ENCODE data around the gene CACNA1B. TPM values are rescaled to one million over a fixed set of nuclear protein-coding genes. Genes with fewer than 3 reads are reported as not detected.
A peak's percentile ranks its signal among the peaks of the same experiment; 100 is the strongest.
"Not testable (repeated sequence)": the region's sequence is repeated elsewhere in the genome, so short reads cannot be mapped to it uniquely, and the experiment has no call there.

The CACNA1B gene
- total and polyA plus RNA-seq, 2 donors (not counting 1 experiment from before 2014, with no cell fraction given), result 0.15 TPM; not detected in 1

DNA sequence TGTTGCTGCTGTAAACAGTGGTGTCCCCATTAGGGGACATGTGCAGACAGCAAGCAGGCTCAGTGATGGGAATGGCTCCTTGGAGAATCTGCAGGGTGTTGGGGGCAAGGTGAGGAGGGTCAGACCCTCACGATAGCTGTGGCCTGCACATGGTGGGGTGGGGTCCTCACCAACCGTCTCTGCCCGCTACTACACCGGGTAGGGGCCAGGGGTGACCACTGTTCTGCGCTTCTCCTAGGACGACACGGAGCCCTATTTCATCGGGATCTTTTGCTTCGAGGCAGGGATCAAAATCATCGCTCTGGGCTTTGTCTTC lies 4.9 kb downstream of the CACNA1B start:
- POLR2A ChIA-PET, result no interaction called here
- no peak overlapping the region for H3K4me3 ChIP-seq (ENCODE audit: control extremely low read depth in 1 of 5, extremely low read depth in 1 of 5, insufficient read depth in 1 of 5, low read depth in 2 of 5, low read length in 4 of 5)
- H3K4me3 Mint-ChIP-seq, result no peak overlapping the region

DNA sequence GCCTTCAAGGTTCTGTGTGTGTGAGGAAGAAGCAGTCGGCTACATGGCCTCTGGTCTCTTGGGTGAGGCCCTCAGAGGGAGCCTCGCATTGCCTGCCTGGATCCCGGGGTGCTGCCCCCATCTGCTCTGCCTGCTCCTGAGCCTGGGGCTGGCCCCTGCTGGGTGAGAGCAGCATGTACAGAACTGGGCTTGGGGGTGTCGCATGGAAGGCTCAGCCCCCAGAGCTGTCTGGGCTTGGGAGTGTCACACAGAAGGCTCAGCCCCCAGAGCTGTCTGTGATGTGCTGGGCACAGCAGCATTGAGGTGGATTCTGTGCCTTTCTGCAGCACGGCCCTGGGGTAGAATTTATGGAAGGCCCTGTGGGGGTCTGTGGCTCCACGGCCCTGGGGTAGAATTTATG lies 6.4 kb downstream of the CACNA1B start:
- H3K4me3 ChIP-seq (ENCODE audit: control extremely low read depth in 1 of 5, extremely low read depth in 1 of 5, insufficient read depth in 1 of 5, low read depth in 2 of 5, low read length in 4 of 5); H3K9me3 Mint-ChIP-seq (ENCODE audit: insufficient read depth); H3K4me2 ChIP-seq (replicated peaks; ENCODE audit: low read depth, low read length, poor library complexity, severe bottlenecking); H3K9me3 ChIP-seq (ENCODE audit: control extremely low read depth in 1 of 3, control insufficient read depth in 2 of 3, insufficient read depth in 1 of 3, low read length in 2 of 3); H3K9ac ChIP-seq (ENCODE audit: low read length); H3K79me2 ChIP-seq (ENCODE audit: control insufficient read depth, insufficient read depth, low read length); intact Hi-C loops (cut with micrococcal nuclease); CTCF ChIA-PET; H3K4me1 Mint-ChIP-seq; H3K27ac ChIP-seq (ENCODE audit: low read length in 2 of 2); H4K20me1 ChIP-seq (ENCODE audit: control insufficient read depth, insufficient read depth, low read length, poor library complexity, severe bottlenecking); POLR2A ChIA-PET; DNase-seq; ATAC-seq (ENCODE audit: low read depth); H3K27ac Mint-ChIP-seq; H2AFZ ChIP-seq (ENCODE audit: insufficient read depth, low read depth, low read length, poor library complexity, severe bottlenecking); H3K36me3 ChIP-seq (replicated peaks in 1 of 2; ENCODE audit: control extremely low read depth in 1 of 2, control insufficient read depth in 1 of 2, extremely low read depth in 1 of 2, insufficient read depth in 2 of 2, low read length in 1 of 2); H3K4me3 Mint-ChIP-seq; H3K4me1 ChIP-seq (ENCODE audit: control insufficient read depth in 2 of 2, insufficient read depth in 2 of 2, low read length in 2 of 2): not testable (repeated sequence)
- WGBS (ENCODE audit: insufficient coverage), result no CpG with 5 or more reads among the region's 6 CpGs
- peaks cover 0 to 10% (median 3%) of the 10 kb centered on the region in 4 experiments for H3K27me3 ChIP-seq (replicated peaks in 1 of 4; ENCODE audit: control extremely low read depth in 1 of 4, control insufficient read depth in 3 of 4, insufficient read depth in 4 of 4, low read length in 3 of 4)
- peaks cover 22% of the 10 kb centered on the region for H3K27me3 Mint-ChIP-seq

More for the DNA sequence above, 4.9 kb downstream of the CACNA1B start:
- peaks cover 0 to 13% (median 3%) of the 10 kb centered on the region in 4 experiments for H3K27me3 ChIP-seq (replicated peaks in 1 of 4; ENCODE audit: control extremely low read depth in 1 of 4, control insufficient read depth in 3 of 4, insufficient read depth in 4 of 4, low read length in 3 of 4)
- Mint-ChIP-seq H3K27me3 (peaks cover 22% of the 10 kb centered on the region), H3K27ac (no peak overlapping the region), H3K9me3 (ENCODE audit: insufficient read depth) (no peaks in the 10 kb centered on the region), H3K4me1 (no peaks in the 10 kb centered on the region)
- ATAC-seq (ENCODE audit: low read depth) (no peak), DNase-seq (no peak)
- no peaks in the 10 kb centered on the region for H3K79me2 ChIP-seq (ENCODE audit: control insufficient read depth, insufficient read depth, low read length)
- no peaks in the 10 kb centered on the region for H4K20me1 ChIP-seq (ENCODE audit: control insufficient read depth, insufficient read depth, low read length, poor library complexity, severe bottlenecking)
- no peaks in the 10 kb centered on the region for H3K36me3 ChIP-seq (replicated peaks in 1 of 2; ENCODE audit: control extremely low read depth in 1 of 2, control insufficient read depth in 1 of 2, extremely low read depth in 1 of 2, insufficient read depth in 2 of 2, low read length in 1 of 2)
- peaks cover 0 to 4% of the 10 kb centered on the region in 2 donors for H3K4me1 ChIP-seq (ENCODE audit: control insufficient read depth in 2 of 2, insufficient read depth in 2 of 2, low read length in 2 of 2)
- 95% methylated on average over 10 of the region's 10 CpGs for WGBS (ENCODE audit: insufficient coverage)
- TF ChIP-seq CTCF (IDR thresholded peaks at IDR 0.05), result no peak
- TF ChIP-seq EZH2 (IDR thresholded peaks at IDR 0.05; ENCODE audit: borderline replicate concordance, insufficient read depth, low read depth, low read length, poor library complexity, severe bottlenecking), result no peak
- H3K4me2 ChIP-seq (replicated peaks; ENCODE audit: low read depth, low read length, poor library complexity, severe bottlenecking), result no peak overlapping the region
- CTCF ChIA-PET, result no interaction called here
- no peak overlapping the region for H3K27ac ChIP-seq (ENCODE audit: low read length in 2 of 2)
- H3K9ac ChIP-seq (ENCODE audit: low read length), result no peak overlapping the region
- peaks cover 0 to 11% (median 0%) of the 10 kb centered on the region in 3 donors for H3K9me3 ChIP-seq (ENCODE audit: control extremely low read depth in 1 of 3, control insufficient read depth in 2 of 3, insufficient read depth in 1 of 3, low read length in 2 of 3)
- intact Hi-C loops (cut with micrococcal nuclease), result no loop called here
- no peak overlapping the region for H2AFZ ChIP-seq (ENCODE audit: insufficient read depth, low read depth, low read length, poor library complexity, severe bottlenecking)

DNA sequence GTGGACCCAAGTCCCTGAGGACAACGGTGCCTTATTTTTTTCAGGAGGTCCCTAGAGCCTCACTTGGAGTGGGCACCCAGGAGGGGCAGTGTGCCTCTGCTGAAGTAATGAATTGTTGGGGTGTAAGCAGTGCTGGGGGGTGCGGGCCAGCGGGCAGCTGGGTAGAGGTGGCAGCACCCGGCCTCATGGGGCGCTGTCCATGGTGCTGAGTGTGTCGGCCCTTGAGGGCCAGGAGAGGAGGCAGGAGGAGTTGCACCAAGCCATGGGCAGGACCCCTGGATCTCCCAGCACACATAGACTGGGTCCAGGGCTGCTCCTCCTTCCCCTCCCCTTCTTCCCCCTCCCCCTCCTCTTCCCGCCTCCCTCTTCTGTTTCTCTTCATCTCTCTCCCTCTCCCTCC lies 7.0 kb downstream of the CACNA1B start:
- H3K27me3 Mint-ChIP-seq, result peaks cover 17% of the 10 kb centered on the region
- H3K4me3 Mint-ChIP-seq; H3K27ac ChIP-seq (ENCODE audit: low read length in 2 of 2); H2AFZ ChIP-seq (ENCODE audit: insufficient read depth, low read depth, low read length, poor library complexity, severe bottlenecking); H3K9ac ChIP-seq (ENCODE audit: low read length); H3K27ac Mint-ChIP-seq; POLR2A ChIA-PET; H3K27me3 ChIP-seq (replicated peaks in 1 of 4; ENCODE audit: control extremely low read depth in 1 of 4, control insufficient read depth in 3 of 4, insufficient read depth in 4 of 4, low read length in 3 of 4); H3K4me1 ChIP-seq (ENCODE audit: control insufficient read depth in 2 of 2, insufficient read depth in 2 of 2, low read length in 2 of 2); H3K36me3 ChIP-seq (replicated peaks in 1 of 2; ENCODE audit: control extremely low read depth in 1 of 2, control insufficient read depth in 1 of 2, extremely low read depth in 1 of 2, insufficient read depth in 2 of 2, low read length in 1 of 2); H3K4me2 ChIP-seq (replicated peaks; ENCODE audit: low read depth, low read length, poor library complexity, severe bottlenecking); H3K9me3 ChIP-seq (ENCODE audit: control extremely low read depth in 1 of 3, control insufficient read depth in 2 of 3, insufficient read depth in 1 of 3, low read length in 2 of 3); CTCF ChIA-PET; H3K4me3 ChIP-seq (ENCODE audit: control extremely low read depth in 1 of 5, extremely low read depth in 1 of 5, insufficient read depth in 1 of 5, low read depth in 2 of 5, low read length in 4 of 5); H3K4me1 Mint-ChIP-seq; H3K9me3 Mint-ChIP-seq (ENCODE audit: insufficient read depth); H4K20me1 ChIP-seq (ENCODE audit: control insufficient read depth, insufficient read depth, low read length, poor library complexity, severe bottlenecking); intact Hi-C loops (cut with micrococcal nuclease); DNase-seq; H3K79me2 ChIP-seq (ENCODE audit: control insufficient read depth, insufficient read depth, low read length): not testable (repeated sequence)
- peak; percentile 41 for ATAC-seq (ENCODE audit: low read depth)
- WGBS (ENCODE audit: insufficient coverage), result 16% methylated on average over 4 of the region's 7 CpGs
